Endothelial cell (in vitro differentiated cells): ENCODE data around the gene SLC12A8. TPM values are rescaled to one million over a fixed set of nuclear protein-coding genes. Genes with fewer than 3 reads are reported as not detected.

Experiments
- DNase-seq: peaks from one replicate; pipeline ENCODE4 v3.0.0; 2021; ENCODE audit warnings: low spot score
- H3K27ac Mint-ChIP-seq: one replicate; pipeline ENCODE4 v1.8.0; 2021; ENCODE audit warnings: mixed read lengths, inconsistent platforms; ENCODE audit not compliant: unreplicated experiment
- H3K27me3 Mint-ChIP-seq: one replicate; pipeline ENCODE4 v1.8.0; 2021; ENCODE audit warnings: mild to moderate bottlenecking, moderate library complexity, mixed read lengths, inconsistent platforms; ENCODE audit not compliant: unreplicated experiment
- H3K36me3 Mint-ChIP-seq: one replicate; pipeline ENCODE4 v1.8.0; 2021; ENCODE audit warnings: mild to moderate bottlenecking, low read depth, mixed read lengths, inconsistent platforms; ENCODE audit not compliant: unreplicated experiment
- H3K4me1 Mint-ChIP-seq: one replicate; pipeline ENCODE4 v1.8.0; 2021; ENCODE audit warnings: mild to moderate bottlenecking, mixed read lengths, inconsistent platforms; ENCODE audit not compliant: unreplicated experiment
- H3K4me3 Mint-ChIP-seq: one replicate; pipeline ENCODE4 v1.8.0; 2021; ENCODE audit warnings: mild to moderate bottlenecking, mixed read lengths, inconsistent platforms; ENCODE audit not compliant: unreplicated experiment
- H3K9me3 Mint-ChIP-seq: one replicate; pipeline ENCODE4 v1.8.0; 2021; ENCODE audit warnings: mixed read lengths, inconsistent platforms; ENCODE audit not compliant: unreplicated experiment
- CTCF ChIP-seq: fragments of 200-600 bp; sonication (generic); IDR thresholded peaks from one replicate; pipeline ENCODE4 v1.5.0; 2021; ENCODE audit warnings: antibody characterized with exemption; ENCODE audit not compliant: unreplicated experiment
- total RNA-seq: library from RNA; stranded (reverse); fragmentation: NEBNext Ultra II Directional; extraction: Animal tissue kit (Norgen Biotek cat#: 25700); gene quantifications from one replicate; pipeline ENCODE4 v1.2.1, GENCODE V29; 2021; ENCODE audit not compliant: unreplicated experiment

The SLC12A8 gene
- total RNA-seq, 1 donor from 2014 or later = 0.54 TPM

GRCh38 chr3:125055913-125056745, 156.4 kb downstream of the SLC12A8 start, which contains the start of gene HEG1:
Gene HEG1, minus strand, starts transcription at chr3:125055997. Its CDS starts 107 bp downstream, at chr3:125055890.
- peaks cover 5% of the 10 kb centered on the region for H3K36me3 Mint-ChIP-seq
- peaks cover 35% of the 10 kb centered on the region for H3K4me1 Mint-ChIP-seq
- no peak for TF ChIP-seq CTCF
- no peaks in the 10 kb centered on the region for H3K9me3 Mint-ChIP-seq
- DNase-seq = peak; percentile 67
- H3K27me3 Mint-ChIP-seq = peaks cover 9% of the 10 kb centered on the region
- H3K4me3 Mint-ChIP-seq = peak within 1 kb of the TSS; percentile 90
- peak within 1 kb of the TSS; percentile 58 for H3K27ac Mint-ChIP-seq

GRCh38 chr3:125055331-125055912, 157.1 kb downstream of the SLC12A8 start:
- Mint-ChIP-seq H3K27me3 (peaks cover 6% of the 10 kb centered on the region), H3K4me1 (peaks cover 36% of the 10 kb centered on the region), H3K4me3 (peak overlapping the region; percentile 90), H3K27ac (no peak overlapping the region), H3K9me3 (no peaks in the 10 kb centered on the region), H3K36me3 (peaks cover 9% of the 10 kb centered on the region)
- no peak for DNase-seq
- no peak for TF ChIP-seq CTCF

GRCh38 chr3:125054449-125055329, 157.9 kb downstream of the SLC12A8 start:
- H3K36me3 Mint-ChIP-seq = peaks cover 11% of the 10 kb centered on the region
- H3K4me3 Mint-ChIP-seq = peak overlapping the region; percentile 90
- DNase-seq = no peak
- peaks cover 6% of the 10 kb centered on the region for H3K27me3 Mint-ChIP-seq
- H3K4me1 Mint-ChIP-seq = peaks cover 36% of the 10 kb centered on the region
- H3K9me3 Mint-ChIP-seq = no peaks in the 10 kb centered on the region
- no peak for TF ChIP-seq CTCF
- H3K27ac Mint-ChIP-seq = peak overlapping the region; percentile 58

GRCh38 chr3:125054062-125054448, 158.5 kb downstream of the SLC12A8 start:
- TF ChIP-seq CTCF = no peak
- Mint-ChIP-seq H3K4me3 (peak overlapping the region; percentile 90), H3K27ac (no peak overlapping the region), H3K27me3 (peaks cover 8% of the 10 kb centered on the region), H3K4me1 (peaks cover 40% of the 10 kb centered on the region), H3K36me3 (peaks cover 11% of the 10 kb centered on the region), H3K9me3 (no peaks in the 10 kb centered on the region)
- no peak for DNase-seq
